Gastroesophageal sphincter (tissue), 3 donors: ENCODE data around the gene TRMT61A.

Source experiments
- POLR2A ChIP-seq, 2 donors: fragments of 450-650 bp; IDR thresholded peaks; one replicate each; pipeline ENCODE4 v1.6.1; 2017; ENCODE audit warnings: antibody characterized with exemption in 2 of 2, mild to moderate bottlenecking in 2 of 2, moderate library complexity in 1 of 2
- TF ChIP-seq, protein P1 (sequence below), 4 experiments: fragments of 200-600 bp in 2 of 4; fragments of 450-650 bp in 2 of 4; sonication (generic) in 1 of 4; IDR thresholded peaks; one replicate each; pipeline ENCODE4 v1.5.1; 2017 to 2019; ENCODE audit warnings: antibody characterized with exemption in 4 of 4, mild to moderate bottlenecking in 2 of 4, moderate library complexity in 2 of 4

DNA sequence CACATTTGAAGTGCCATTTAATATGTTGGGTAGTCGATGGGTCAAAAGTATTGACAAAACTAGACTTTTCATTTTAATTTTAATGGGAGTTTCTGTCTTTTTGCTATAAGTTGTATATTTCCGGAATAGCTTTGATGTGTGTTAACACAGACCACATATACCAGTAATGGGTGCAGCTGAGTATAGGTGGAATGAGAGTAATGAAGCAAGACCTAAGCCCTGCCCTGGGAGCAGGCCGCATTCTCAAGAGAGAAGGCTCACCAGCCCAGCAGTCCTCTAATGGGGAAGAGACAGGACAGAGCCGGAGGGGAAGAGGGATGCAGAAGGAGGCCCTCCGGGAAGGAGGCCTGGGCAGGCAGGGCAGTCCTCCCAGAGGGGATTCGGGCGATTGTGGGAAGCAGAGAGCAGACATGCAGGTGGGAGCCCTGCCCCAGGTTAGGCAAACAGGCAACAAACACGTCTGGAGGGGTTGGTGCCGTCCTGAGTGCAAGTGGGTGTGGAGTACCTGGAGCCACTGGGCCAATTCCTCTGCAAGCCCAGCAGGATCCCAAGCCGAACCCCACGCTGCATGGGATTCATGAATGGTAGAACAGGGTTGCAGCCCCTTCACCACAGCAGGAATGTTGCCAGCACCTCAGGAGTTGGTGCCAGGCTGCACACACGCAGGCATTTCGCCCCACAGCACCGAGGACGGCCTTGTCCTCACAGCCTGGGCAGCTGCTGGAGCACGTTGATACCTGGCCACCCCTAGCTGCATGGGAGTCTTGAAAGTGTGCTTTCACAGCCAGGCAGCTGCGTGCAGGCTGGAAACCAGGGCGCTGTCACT lies 14.2 kb upstream of the TRMT61A start:
- TF ChIP-seq, protein P1, sequence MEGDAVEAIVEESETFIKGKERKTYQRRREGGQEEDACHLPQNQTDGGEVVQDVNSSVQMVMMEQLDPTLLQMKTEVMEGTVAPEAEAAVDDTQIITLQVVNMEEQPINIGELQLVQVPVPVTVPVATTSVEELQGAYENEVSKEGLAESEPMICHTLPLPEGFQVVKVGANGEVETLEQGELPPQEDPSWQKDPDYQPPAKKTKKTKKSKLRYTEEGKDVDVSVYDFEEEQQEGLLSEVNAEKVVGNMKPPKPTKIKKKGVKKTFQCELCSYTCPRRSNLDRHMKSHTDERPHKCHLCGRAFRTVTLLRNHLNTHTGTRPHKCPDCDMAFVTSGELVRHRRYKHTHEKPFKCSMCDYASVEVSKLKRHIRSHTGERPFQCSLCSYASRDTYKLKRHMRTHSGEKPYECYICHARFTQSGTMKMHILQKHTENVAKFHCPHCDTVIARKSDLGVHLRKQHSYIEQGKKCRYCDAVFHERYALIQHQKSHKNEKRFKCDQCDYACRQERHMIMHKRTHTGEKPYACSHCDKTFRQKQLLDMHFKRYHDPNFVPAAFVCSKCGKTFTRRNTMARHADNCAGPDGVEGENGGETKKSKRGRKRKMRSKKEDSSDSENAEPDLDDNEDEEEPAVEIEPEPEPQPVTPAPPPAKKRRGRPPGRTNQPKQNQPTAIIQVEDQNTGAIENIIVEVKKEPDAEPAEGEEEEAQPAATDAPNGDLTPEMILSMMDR (IDR thresholded peaks at IDR 0.05) = no peak
- no peak for TF ChIP-seq POLR2A (IDR thresholded peaks at IDR 0.05)
